GM23248 (cell line): ENCODE results near the gene CTPS2.

Experiments
- EZH2 ChIP-seq: fragments of 200-600 bp; sonication (generic); IDR thresholded peaks from 2 replicates; pipeline ENCODE4 v1.6.1; 2018; ENCODE audit warnings: antibody characterized with exemption, mild to moderate bottlenecking; ENCODE audit not compliant: insufficient read depth, poor library complexity, severe bottlenecking
- EZH2phosphoT487 ChIP-seq: fragments of 200-600 bp; sonication (generic); IDR thresholded peaks from 2 replicates; pipeline ENCODE4 v1.6.1; 2018; ENCODE audit warnings: antibody characterized with exemption, moderate library complexity, mild to moderate bottlenecking, low read depth; ENCODE audit not compliant: insufficient read depth

GRCh38 chrX:16594490-16594889 is 118.0 kb downstream of the CTPS2 start:
- TF ChIP-seq EZH2, result no peak
- TF ChIP-seq EZH2phosphoT487, result no peak
